T-cell (primary cell): Measurements from ENCODE around the gene COASY. TPM values are rescaled to one million over a fixed set of nuclear protein-coding genes. Genes with fewer than 3 reads are reported as not detected.

Experiments
- ATAC-seq, 4 experiments: fragments of 200-7000 bp in 3 of 4; fragments of 150-1000 bp in 1 of 4; cut with Tn5 transposase; replicated peaks in 1 of 4; 1 replicate in 3 of 4; 2 replicates in 1 of 4; pipeline ENCODE4 v1.10.0; 2021; ENCODE audit warnings: moderate library complexity in 3 of 4, mild to moderate bottlenecking in 2 of 4, moderate number of reproducible peaks in 1 of 4
- CTCF ChIA-PET, 2 donors: fragments of 300-600 bp; sonication (Branson Sonifier 250); formaldehyde crosslinking; loops; one replicate each; lab custom pipeline; 2022; ENCODE audit warnings: antibody characterized with exemption in 2 of 2; lab: Charles Lee
- POLR2A ChIA-PET, 2 donors: fragments of 300-600 bp; sonication (Branson Sonifier 250); formaldehyde crosslinking; loops; one replicate each; lab custom pipeline; 2022; ENCODE audit warnings: antibody characterized with exemption in 2 of 2; lab: Charles Lee
- DNase-seq, 35 experiments: peaks; one replicate each; pipeline versions ENCODE4 v3.0.0 to v3.0.0-alpha.2; 2013 to 2023
- H3K27ac ChIP-seq: one replicate; pipeline ENCODE4 v1.5.1; 2013; ENCODE audit warnings: low read length
- H3K27me3 ChIP-seq, 2 experiments: replicated peaks in 1 of 2; 1 replicate in 1 of 2; 2 replicates in 1 of 2; pipeline versions ENCODE4 v1.6.1 to v1.7.0; 2013; ENCODE audit warnings: low read length in 1 of 2, mixed read lengths in 1 of 2; ENCODE audit not compliant: control insufficient read depth in 2 of 2, insufficient read depth in 2 of 2; ENCODE audit errors: extremely low read depth in 1 of 2
- H3K36me3 ChIP-seq, 2 donors: 1 replicate in 1 of 2; 2 replicates in 1 of 2; pipeline versions ENCODE4 v1.6.1 to v1.7.0; 2013; ENCODE audit warnings: low read length in 1 of 2; ENCODE audit not compliant: control insufficient read depth in 2 of 2, insufficient read depth in 1 of 2; ENCODE audit errors: extremely low read depth in 1 of 2
- H3K4me1 ChIP-seq, 2 experiments: 1 replicate in 1 of 2; 2 replicates in 1 of 2; pipeline versions ENCODE4 v1.6.1 to v1.7.0; 2013; ENCODE audit warnings: low read length in 2 of 2, mixed read lengths in 1 of 2; ENCODE audit not compliant: insufficient read depth in 2 of 2, control insufficient read depth in 1 of 2; ENCODE audit errors: extremely low read depth in 1 of 2
- H3K4me3 ChIP-seq, 2 donors: 1 replicate in 1 of 2; 2 replicates in 1 of 2; pipeline versions ENCODE4 v1.5.1 to v1.7.0; 2013; ENCODE audit warnings: mild to moderate bottlenecking in 2 of 2, low read length in 1 of 2, moderate library complexity in 1 of 2; ENCODE audit not compliant: control insufficient read depth in 1 of 2; ENCODE audit errors: extremely low read depth in 1 of 2
- H3K9me3 ChIP-seq: 2 replicates; pipeline ENCODE4 v1.7.0; 2013
- H3K27ac Mint-ChIP-seq, 2 donors: one replicate each; pipeline ENCODE4 v1.8.0; 2020 to 2021; ENCODE audit warnings: mild to moderate bottlenecking in 2 of 2, mixed read lengths in 2 of 2
- H3K27me3 Mint-ChIP-seq, 2 donors: one replicate each; pipeline ENCODE4 v1.8.0; 2021 to 2022; ENCODE audit warnings: mixed read lengths in 2 of 2
- H3K36me3 Mint-ChIP-seq: one replicate; pipeline ENCODE4 v1.8.0; 2021; ENCODE audit warnings: mixed read lengths
- H3K4me1 Mint-ChIP-seq, 3 donors: one replicate each; pipeline ENCODE4 v1.8.0; 2020 to 2022; ENCODE audit warnings: mixed read lengths in 3 of 3, mild to moderate bottlenecking in 1 of 3
- H3K4me3 Mint-ChIP-seq, 3 donors: one replicate each; pipeline ENCODE4 v1.8.0; 2020 to 2022; ENCODE audit warnings: mild to moderate bottlenecking in 3 of 3, mixed read lengths in 3 of 3, moderate library complexity in 3 of 3
- H3K9me3 Mint-ChIP-seq, 3 donors: one replicate each; pipeline ENCODE4 v1.8.0; 2020 to 2022; ENCODE audit warnings: mixed read lengths in 3 of 3
- WGBS: methylation state at CpG from one replicate; pipeline ENCODE4 v1.1.5; 2013; ENCODE audit warnings: missing lambda C conversion rate; ENCODE audit not compliant: insufficient coverage; 5-methylcytosine and 5-hydroxymethylcytosine counted together
- total RNA-seq, 35 experiments: library from RNA in 6 of 35; stranded (reverse) in 6 of 35; fragments of 120-200 nt in 1 of 35; gene quantifications; one replicate each; pipeline versions ENCODE4 v1.2.1 to v1.2.4 and lab custom pipeline; 2013 to 2026

COASY gene
- total RNA-seq, 5 donors from 2014 or later (not counting 1 experiment from before 2014, with no cell fraction given), result 43.2 to 79.0 (median 74.9) TPM

- H3K4me3 ChIP-seq, result no peak overlapping the region
- Mint-ChIP-seq H3K27me3 (no peaks in the 10 kb centered on the region), H3K36me3 (peaks cover 16% of the 10 kb centered on the region), H3K4me1 (peaks cover 5 to 6% (median 6%) of the 10 kb centered on the region in 3 donors), H3K27ac (no peak overlapping the region), H3K9me3 (no peaks in the 10 kb centered on the region), H3K4me3 (no peak overlapping the region)
- no peak for DNase-seq
- no peaks in the 10 kb centered on the region for H3K9me3 ChIP-seq
- no CpG with 5 or more reads among the region's 8 CpGs for WGBS
- no peak for ATAC-seq
- POLR2A ChIA-PET, result interaction anchor here in 1 of 2 donors (0.7 kb wide), 1 partner anchor 56 kb away, joined by 5 read pairs; no protein-coding TSS in a partner anchor
- H3K27ac ChIP-seq, result no peak overlapping the region
- peaks cover 0 to 19% of the 10 kb centered on the region in 2 experiments for H3K27me3 ChIP-seq
- peaks cover 2 to 13% of the 10 kb centered on the region in 2 experiments for H3K4me1 ChIP-seq
- H3K36me3 ChIP-seq, result no peaks in the 10 kb centered on the region
- CTCF ChIA-PET, result interaction anchor here (0.7 to 2.0 kb wide), 3 partner anchors 9 to 84 kb away, joined by 4 to 7 read pairs (median 4); no protein-coding TSS in a partner anchor
Measured at GRCh38 chr17:42521036-42521435, 40.9 kb upstream of the COASY start.

GRCh38 chr17:42521666-42522262 lies 40.2 kb upstream of the COASY start:
- WGBS, result 98% methylated on average over 9 of the region's 11 CpGs
- POLR2A ChIA-PET, result no interaction called here
- Mint-ChIP-seq H3K4me3 (no peak overlapping the region), H3K4me1 (peaks cover 5 to 6% (median 6%) of the 10 kb centered on the region in 3 donors), H3K27ac (no peak overlapping the region), H3K36me3 (peaks cover 16% of the 10 kb centered on the region), H3K9me3 (no peaks in the 10 kb centered on the region), H3K27me3 (no peaks in the 10 kb centered on the region)
- Histone ChIP-seq H3K9me3 (no peaks in the 10 kb centered on the region), H3K27me3 (peaks cover 0 to 23% of the 10 kb centered on the region in 2 experiments), H3K36me3 (no peaks in the 10 kb centered on the region), H3K4me3 (no peak overlapping the region), H3K27ac (no peak overlapping the region), H3K4me1 (peaks cover 2 to 13% of the 10 kb centered on the region in 2 experiments)
- no peak for DNase-seq
- no peak for ATAC-seq
- CTCF ChIA-PET, result interaction anchor here in 1 of 2 donors (2.0 kb wide), 1 partner anchor 8 kb away, joined by 7 read pairs; no protein-coding TSS in a partner anchor

GRCh38 chr17:42522263-42522790 lies 39.6 kb upstream of the COASY start:
- ChIA-PET POLR2A (no interaction called here), CTCF (no interaction called here)
- ATAC-seq (no peak), DNase-seq (no peak)
- Histone ChIP-seq H3K4me1 (peaks cover 1 to 15% of the 10 kb centered on the region in 2 experiments), H3K9me3 (no peaks in the 10 kb centered on the region), H3K27ac (no peak overlapping the region), H3K27me3 (peaks cover 0 to 23% of the 10 kb centered on the region in 2 experiments), H3K4me3 (no peak overlapping the region), H3K36me3 (no peaks in the 10 kb centered on the region)
- Mint-ChIP-seq H3K36me3 (peaks cover 16% of the 10 kb centered on the region), H3K27me3 (no peaks in the 10 kb centered on the region), H3K4me3 (no peak overlapping the region), H3K4me1 (peaks cover 8 to 10% (median 9%) of the 10 kb centered on the region in 3 donors), H3K9me3 (no peaks in the 10 kb centered on the region), H3K27ac (no peak overlapping the region)
- WGBS, result 100% methylated on average over 2 of the region's 9 CpGs

GRCh38 chr17:42522798-42523278 lies 39.1 kb upstream of the COASY start:
- no peak overlapping the region for H3K27ac Mint-ChIP-seq
- DNase-seq (no peak), ATAC-seq (no peak)
- H3K4me1 Mint-ChIP-seq, result peaks cover 5 to 8% (median 7%) of the 10 kb centered on the region in 3 donors
- H3K27me3 ChIP-seq, result peaks cover 0 to 23% of the 10 kb centered on the region in 2 experiments
- peaks cover 16% of the 10 kb centered on the region for H3K36me3 Mint-ChIP-seq
- H3K9me3 Mint-ChIP-seq, result no peaks in the 10 kb centered on the region
- ChIA-PET POLR2A (no interaction called here), CTCF (no interaction called here)
- H3K36me3 ChIP-seq, result no peaks in the 10 kb centered on the region
- H3K27ac ChIP-seq, result no peak overlapping the region
- H3K9me3 ChIP-seq, result no peaks in the 10 kb centered on the region
- 96% methylated on average over 4 of the region's 8 CpGs for WGBS
- H3K4me1 ChIP-seq, result peaks cover 0 to 16% of the 10 kb centered on the region in 2 experiments
- H3K4me3 Mint-ChIP-seq, result no peak overlapping the region
- no peak overlapping the region for H3K4me3 ChIP-seq
- H3K27me3 Mint-ChIP-seq, result no peaks in the 10 kb centered on the region

GRCh38 chr17:42525221-42525620 lies 36.7 kb upstream of the COASY start:
- H3K27ac ChIP-seq, result no peak overlapping the region
- peaks cover 15 to 20% (median 20%) of the 10 kb centered on the region in 3 donors for H3K4me1 Mint-ChIP-seq

GRCh38 chr17:42526031-42526444 lies 35.9 kb upstream of the COASY start:
- Histone ChIP-seq H3K4me3 (no peak overlapping the region), H3K27me3 (peaks cover 0 to 21% of the 10 kb centered on the region in 2 experiments), H3K36me3 (no peaks in the 10 kb centered on the region), H3K4me1 (peaks cover 20 to 40% of the 10 kb centered on the region in 2 experiments), H3K27ac (no peak overlapping the region), H3K9me3 (no peaks in the 10 kb centered on the region)
- ATAC-seq, result no peak
- 96% methylated on average over 4 of the region's 6 CpGs for WGBS
- Mint-ChIP-seq H3K27ac (no peak overlapping the region), H3K9me3 (no peaks in the 10 kb centered on the region), H3K4me1 (peaks cover 22 to 29% (median 29%) of the 10 kb centered on the region in 3 donors), H3K4me3 (no peak overlapping the region), H3K27me3 (no peaks in the 10 kb centered on the region), H3K36me3 (peaks cover 14% of the 10 kb centered on the region)
- no peak for DNase-seq
- POLR2A ChIA-PET, result interaction anchor here in 1 of 2 donors (0.6 kb wide), 1 partner anchor 166 kb away, joined by 5 read pairs; no protein-coding TSS in a partner anchor
- CTCF ChIA-PET, result no interaction called here

More at GRCh38 chr17:42525221-42525620, 36.7 kb upstream of the COASY start:
- peaks cover 16% of the 10 kb centered on the region for H3K36me3 Mint-ChIP-seq
- H3K4me3 Mint-ChIP-seq, result no peak overlapping the region
- ATAC-seq, result no peak
- ChIA-PET CTCF (no interaction called here), POLR2A (interaction anchor here in 1 of 2 donors (0.6 kb wide), 1 partner anchor 205 kb away, joined by 9 read pairs; no protein-coding TSS in a partner anchor)
- no CpG with 5 or more reads among the region's 2 CpGs for WGBS
- Histone ChIP-seq H3K9me3 (no peaks in the 10 kb centered on the region), H3K4me3 (no peak overlapping the region), H3K4me1 (peaks cover 12 to 32% of the 10 kb centered on the region in 2 experiments), H3K27me3 (peaks cover 0 to 23% of the 10 kb centered on the region in 2 experiments), H3K36me3 (no peaks in the 10 kb centered on the region)
- no peak for DNase-seq
- no peak overlapping the region for H3K27ac Mint-ChIP-seq
- H3K9me3 Mint-ChIP-seq, result no peaks in the 10 kb centered on the region
- no peaks in the 10 kb centered on the region for H3K27me3 Mint-ChIP-seq
